Activated CD8-positive, alpha-beta memory T cell treated with anti-CD3 and anti-CD28 coated beads, Interleukin-2, amount 10 ng/mL, durations not matched to agents 7 days and 5 days (primary cell): ENCODE data around the gene PAQR7. TPM values are rescaled to one million over a fixed set of nuclear protein-coding genes. Genes with fewer than 3 reads are reported as not detected.

Experiments used
- ATAC-seq: fragments of 150-1000 bp; cut with Tn5 transposase; one replicate; pipeline ENCODE4 v1.10.0; 2021; ENCODE audit warnings: moderate library complexity
- CTCF ChIA-PET: fragments of 350-600 bp; sonication (Branson Sonifier 250); formaldehyde crosslinking; loops from one replicate; lab custom pipeline; 2021; ENCODE audit warnings: antibody characterized with exemption; lab: Charles Lee
- DNase-seq: peaks from one replicate; pipeline ENCODE4 v3.0.0-alpha.2; 2020
- H3K27ac Mint-ChIP-seq: one replicate; pipeline ENCODE4 v1.8.0; 2021; ENCODE audit warnings: mild to moderate bottlenecking, mixed read lengths
- H3K27me3 Mint-ChIP-seq: one replicate; pipeline ENCODE4 v1.8.0; 2021; ENCODE audit warnings: mixed read lengths
- H3K36me3 Mint-ChIP-seq: one replicate; pipeline ENCODE4 v1.8.0; 2021; ENCODE audit warnings: mild to moderate bottlenecking, mixed read lengths
- H3K4me1 Mint-ChIP-seq: one replicate; pipeline ENCODE4 v1.8.0; 2021; ENCODE audit warnings: mixed read lengths
- H3K4me3 Mint-ChIP-seq: one replicate; pipeline ENCODE4 v1.8.0; 2021; ENCODE audit warnings: mild to moderate bottlenecking, moderate library complexity, mixed read lengths
- H3K9me3 Mint-ChIP-seq: one replicate; pipeline ENCODE4 v1.8.0; 2022; ENCODE audit warnings: low read depth, mixed read lengths
- total RNA-seq, 2 experiments: library from RNA; stranded (reverse); gene quantifications; one replicate each; pipeline ENCODE4 v1.2.3, GENCODE V29; 2021

PAQR7 gene
- total RNA-seq, 2 experiments from 2014 or later, result 2.2 to 5.0 TPM

GRCh38 chr1:25866288-25866687 lies 9.2 kb downstream of the PAQR7 start:
- Mint-ChIP-seq H3K9me3 (no peaks in the 10 kb centered on the region), H3K27ac (no peak overlapping the region), H3K36me3 (no peaks in the 10 kb centered on the region), H3K4me1 (peaks cover 4% of the 10 kb centered on the region), H3K4me3 (no peak overlapping the region), H3K27me3 (no peaks in the 10 kb centered on the region)
- DNase-seq (no peak), ATAC-seq (no peak)
- CTCF ChIA-PET, result no interaction called here

- no peak overlapping the region for H3K27ac Mint-ChIP-seq
- no peaks in the 10 kb centered on the region for H3K27me3 Mint-ChIP-seq
- no peaks in the 10 kb centered on the region for H3K9me3 Mint-ChIP-seq
- DNase-seq (no peak), ATAC-seq (no peak)
- no peak overlapping the region for H3K4me3 Mint-ChIP-seq
- CTCF ChIA-PET, result no interaction called here
- H3K4me1 Mint-ChIP-seq, result peaks cover 11% of the 10 kb centered on the region
- no peaks in the 10 kb centered on the region for H3K36me3 Mint-ChIP-seq
Measured at GRCh38 chr1:25864434-25864833, 11.1 kb downstream of the PAQR7 start.

GRCh38 chr1:25863486-25864262 lies 11.8 kb downstream of the PAQR7 start:
- CTCF ChIA-PET, result no interaction called here
- DNase-seq (no peak), ATAC-seq (no peak)
- Mint-ChIP-seq H3K4me1 (peaks cover 15% of the 10 kb centered on the region), H3K9me3 (no peaks in the 10 kb centered on the region), H3K27me3 (no peaks in the 10 kb centered on the region), H3K4me3 (no peak overlapping the region), H3K36me3 (no peaks in the 10 kb centered on the region), H3K27ac (no peak overlapping the region)

- H3K9me3 Mint-ChIP-seq, result no peaks in the 10 kb centered on the region
- no peak for ATAC-seq
- CTCF ChIA-PET, result no interaction called here
- H3K27me3 Mint-ChIP-seq, result no peaks in the 10 kb centered on the region
- H3K27ac Mint-ChIP-seq, result no peak overlapping the region
- no peaks in the 10 kb centered on the region for H3K36me3 Mint-ChIP-seq
- no peak for DNase-seq
- H3K4me3 Mint-ChIP-seq, result no peak overlapping the region
- peaks cover 21% of the 10 kb centered on the region for H3K4me1 Mint-ChIP-seq
Measured at GRCh38 chr1:25862785-25863485, 12.6 kb downstream of the PAQR7 start.

DNA sequence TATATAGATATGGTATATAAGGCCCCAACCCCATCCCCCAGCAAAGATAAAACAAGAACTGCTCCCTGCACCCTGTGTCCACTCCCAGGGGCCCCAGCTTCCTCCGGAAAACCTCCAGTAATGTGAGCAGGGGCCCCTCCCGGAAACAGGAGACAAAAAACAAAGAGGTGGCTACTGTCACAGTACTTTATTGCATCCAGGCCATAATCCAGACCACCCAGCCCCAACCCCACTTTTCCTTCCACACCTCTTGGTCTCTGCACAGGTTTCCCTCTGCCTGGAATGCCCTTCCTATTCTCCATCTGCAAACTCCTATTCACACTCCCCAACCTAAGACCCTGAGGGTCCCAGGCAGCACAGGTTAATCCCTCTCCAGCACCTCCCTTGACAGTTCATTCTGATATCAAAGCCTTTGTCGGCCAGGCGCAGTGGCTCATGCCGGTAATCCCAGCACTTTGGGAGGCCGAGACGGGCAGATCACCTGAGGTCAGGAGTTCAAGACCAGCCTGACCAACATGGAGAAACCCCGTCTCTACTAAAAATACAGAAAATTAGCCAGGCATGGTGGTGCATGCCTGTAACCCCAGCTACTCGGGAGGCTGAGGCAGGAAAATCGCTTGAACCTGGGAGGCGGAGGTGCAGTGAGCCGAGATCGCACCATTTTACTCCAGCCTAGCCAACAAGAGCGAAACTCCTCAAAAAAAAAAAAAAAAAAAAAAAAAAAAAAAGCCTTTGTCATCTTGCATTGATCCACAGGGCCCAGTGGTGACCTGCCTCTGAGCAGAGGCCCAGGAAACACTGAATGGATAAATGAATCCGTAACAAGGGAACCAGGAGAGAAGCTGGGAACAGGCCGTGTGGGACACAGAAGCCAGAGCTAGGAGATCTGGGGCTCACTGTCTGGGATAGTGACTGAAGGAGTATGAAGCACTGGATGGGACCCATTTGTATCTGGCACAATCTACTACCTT lies 13.9 kb downstream of the PAQR7 start:
- Mint-ChIP-seq H3K27me3 (no peaks in the 10 kb centered on the region), H3K9me3 (no peaks in the 10 kb centered on the region), H3K4me3 (no peak overlapping the region), H3K27ac (peak overlapping the region; percentile 3), H3K4me1 (peaks cover 22% of the 10 kb centered on the region), H3K36me3 (no peaks in the 10 kb centered on the region)
- DNase-seq (peak; percentile 32), ATAC-seq (no peak)
- CTCF ChIA-PET, result no interaction called here

DNA sequence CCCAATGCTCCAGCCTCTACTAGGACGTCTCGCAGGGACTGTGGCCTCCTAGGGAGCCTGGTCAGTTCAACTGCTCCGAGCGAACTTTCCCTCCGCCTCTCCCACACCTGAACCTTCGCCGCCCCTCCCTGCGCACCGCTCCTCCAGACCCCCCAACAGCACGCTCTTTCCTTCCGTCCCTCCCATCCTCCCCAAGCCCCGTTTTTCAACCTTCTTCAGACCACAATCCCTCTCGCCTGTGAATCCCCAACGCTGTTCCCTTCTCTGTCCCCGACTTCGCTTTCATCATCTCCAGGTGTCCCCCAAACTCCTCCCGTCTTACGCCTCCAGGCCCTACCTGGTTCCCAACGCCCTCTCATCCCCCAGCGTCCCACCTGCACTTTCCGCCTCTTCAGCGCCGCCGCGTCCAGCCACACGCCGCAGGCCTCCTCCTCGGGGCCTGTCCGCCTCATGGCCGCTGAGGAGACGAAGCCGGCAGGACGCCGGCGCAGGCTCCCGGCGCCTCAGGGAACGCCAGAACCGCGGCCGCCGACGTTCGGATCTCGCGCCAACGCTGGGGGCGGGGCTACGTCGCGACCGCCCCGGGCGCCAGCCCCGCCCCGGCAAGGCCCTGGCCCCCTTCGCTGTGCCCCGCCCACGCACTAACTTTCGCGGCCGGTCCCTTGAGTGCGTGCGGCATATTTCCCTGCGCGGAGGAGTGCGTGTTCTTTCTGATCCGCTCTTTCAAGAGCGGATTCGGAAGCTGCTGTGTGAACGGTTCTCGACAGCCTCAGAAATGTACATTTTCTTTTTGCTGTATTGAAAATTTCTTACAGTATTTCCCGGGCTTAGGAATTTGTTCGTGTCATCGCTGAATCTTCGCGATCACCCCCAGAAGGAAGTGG lies 16.4 kb downstream of the PAQR7 start, which contains the start of gene AUNIP:
Gene AUNIP (minus strand): TSS at position 552 of the 884 bp plus-strand sequence. CDS start 100 bp downstream, at position 452.
- Mint-ChIP-seq H3K36me3 (peaks cover 4% of the 10 kb centered on the region), H3K4me3 (peak within 1 kb of the TSS; percentile 92), H3K27me3 (no peaks in the 10 kb centered on the region), H3K27ac (peak within 1 kb of the TSS; percentile 89), H3K4me1 (peaks cover 25% of the 10 kb centered on the region), H3K9me3 (no peaks in the 10 kb centered on the region)
- DNase-seq (peak; percentile 91), ATAC-seq (peak; percentile 98)
- CTCF ChIA-PET, result no interaction called here

GRCh38 chr1:25858494-25858893 lies 17.0 kb downstream of the PAQR7 start:
- no peak for ATAC-seq

DNA sequence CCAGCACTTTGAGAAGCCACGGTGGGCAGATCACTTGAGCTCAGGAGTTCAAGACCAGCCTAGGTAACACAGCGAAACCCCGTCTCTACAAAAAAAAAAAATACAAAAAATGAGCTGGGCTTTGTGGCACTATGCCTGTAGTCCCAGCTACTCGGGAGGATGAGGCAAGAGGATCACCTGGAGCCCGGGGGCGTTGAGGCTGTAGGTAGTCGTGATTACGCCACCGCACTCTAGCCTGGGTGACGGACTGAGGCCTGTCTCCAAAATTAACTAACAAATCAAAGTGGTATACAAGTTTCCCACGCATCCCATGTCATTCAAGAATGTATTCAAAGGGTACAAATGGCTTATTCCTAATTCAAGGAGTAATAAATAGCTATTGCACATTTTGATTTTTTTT lies 18.7 kb downstream of the PAQR7 start:
- Mint-ChIP-seq H3K9me3 (no peaks in the 10 kb centered on the region), H3K27ac (no peak overlapping the region)
- DNase-seq, result no peak

More at GRCh38 chr1:25858494-25858893, 17.0 kb downstream of the PAQR7 start:
- peak overlapping the region; percentile 92 for H3K4me3 Mint-ChIP-seq
- no peak for DNase-seq
- H3K27me3 Mint-ChIP-seq, result no peaks in the 10 kb centered on the region
- H3K27ac Mint-ChIP-seq, result peak overlapping the region; percentile 78
- CTCF ChIA-PET, result no interaction called here
- H3K4me1 Mint-ChIP-seq, result peaks cover 25% of the 10 kb centered on the region
- no peaks in the 10 kb centered on the region for H3K9me3 Mint-ChIP-seq
- peaks cover 7% of the 10 kb centered on the region for H3K36me3 Mint-ChIP-seq

GRCh38 chr1:25854554-25854953 lies 21.0 kb downstream of the PAQR7 start:
- CTCF ChIA-PET, result interaction anchor here (1.1 to 1.4 kb wide), 2 partner anchors 9 to 90 kb away, joined by 3 to 4 read pairs; no protein-coding TSS in a partner anchor
- Mint-ChIP-seq H3K27ac (no peak overlapping the region), H3K27me3 (no peaks in the 10 kb centered on the region), H3K9me3 (no peaks in the 10 kb centered on the region), H3K4me3 (no peak overlapping the region), H3K4me1 (peaks cover 15% of the 10 kb centered on the region), H3K36me3 (peaks cover 14% of the 10 kb centered on the region)
- no peak for DNase-seq
- ATAC-seq, result no peak

More for the DNA sequence above, 18.7 kb downstream of the PAQR7 start:
- CTCF ChIA-PET, result interaction anchor here (0.9 to 1.7 kb wide), 4 partner anchors 18 to 47 kb away, joined by 3 to 4 read pairs (median 4); partner anchors contain the start of gene PAQR7
- Mint-ChIP-seq H3K4me3 (no peak overlapping the region), H3K27me3 (no peaks in the 10 kb centered on the region), H3K36me3 (peaks cover 9% of the 10 kb centered on the region), H3K4me1 (peaks cover 25% of the 10 kb centered on the region)
- ATAC-seq, result no peak

DNA sequence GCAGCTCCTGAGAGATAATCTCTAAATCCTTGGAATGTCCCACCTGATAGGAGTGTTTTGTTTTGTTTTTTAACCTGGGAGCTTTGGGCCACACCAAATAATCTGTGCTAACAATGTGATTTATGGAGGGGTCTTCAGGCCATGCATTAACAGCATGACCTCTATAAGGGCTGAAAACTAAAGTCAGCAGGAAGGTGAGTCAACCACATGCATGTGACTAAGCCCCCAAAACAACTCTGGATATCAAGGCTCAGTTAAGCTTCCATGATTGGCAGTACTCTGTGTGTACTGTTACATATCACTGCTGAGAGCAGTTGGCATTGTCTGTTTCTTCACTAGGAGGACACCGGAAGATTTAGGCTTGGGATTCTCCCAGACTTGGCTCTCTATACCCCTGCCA lies 27.0 kb downstream of the PAQR7 start:
- CTCF ChIA-PET, result interaction anchor here (0.5 to 0.7 kb wide), 2 partner anchors 235 to 417 kb away, joined by 3 read pairs; no protein-coding TSS in a partner anchor
- Mint-ChIP-seq H3K4me1 (no peaks in the 10 kb centered on the region), H3K36me3 (peaks cover 10% of the 10 kb centered on the region), H3K4me3 (no peak overlapping the region), H3K27ac (no peak overlapping the region), H3K27me3 (no peaks in the 10 kb centered on the region), H3K9me3 (no peaks in the 10 kb centered on the region)
- ATAC-seq (no peak), DNase-seq (no peak)

- CTCF ChIA-PET, result no interaction called here
- no peak overlapping the region for H3K27ac Mint-ChIP-seq
- no peak for ATAC-seq
Measured at GRCh38 chr1:25847929-25848328, 27.6 kb downstream of the PAQR7 start.

DNA sequence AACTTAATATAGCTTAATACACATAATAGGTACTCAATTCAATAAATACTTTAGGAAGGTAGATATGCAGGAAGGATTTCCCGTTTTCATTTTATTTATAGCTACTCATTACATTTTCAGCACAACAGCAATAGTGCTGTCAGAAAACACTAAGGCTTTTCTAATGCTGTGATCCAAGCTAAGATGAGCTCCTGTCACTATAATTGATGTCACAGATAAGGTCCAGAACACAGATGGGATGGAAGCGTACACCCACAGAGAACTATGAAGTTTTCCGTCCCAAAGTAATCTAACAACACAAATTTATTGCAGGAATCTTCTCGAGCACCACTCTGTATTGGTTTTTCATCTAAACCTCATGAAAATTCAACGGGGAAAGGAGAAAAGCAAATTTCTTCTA lies 29.8 kb downstream of the PAQR7 start:
- no peak overlapping the region for H3K27ac Mint-ChIP-seq
- H3K4me1 Mint-ChIP-seq, result no peaks in the 10 kb centered on the region
- CTCF ChIA-PET, result interaction anchor here (0.9 to 1.2 kb wide), 3 partner anchors 8 to 59 kb away, joined by 3 read pairs; no protein-coding TSS in a partner anchor
- DNase-seq, result no peak
- H3K9me3 Mint-ChIP-seq, result no peaks in the 10 kb centered on the region
- H3K4me3 Mint-ChIP-seq, result no peak overlapping the region
- ATAC-seq, result no peak
- H3K36me3 Mint-ChIP-seq, result peaks cover 7% of the 10 kb centered on the region
- no peaks in the 10 kb centered on the region for H3K27me3 Mint-ChIP-seq

More at GRCh38 chr1:25847929-25848328, 27.6 kb downstream of the PAQR7 start:
- Mint-ChIP-seq H3K4me3 (no peak overlapping the region), H3K27me3 (no peaks in the 10 kb centered on the region), H3K9me3 (no peaks in the 10 kb centered on the region), H3K4me1 (no peaks in the 10 kb centered on the region), H3K36me3 (peaks cover 7% of the 10 kb centered on the region)
- no peak for DNase-seq
